Hematopoietic multipotent progenitor cell treated with erythropoietin and hydrocortisone succinate and interleukin-3 and kit ligand, for 8 days (in vitro differentiated cells): ENCODE data around the gene GRK3.
A peak's percentile ranks its signal among the peaks of the same experiment; 100 is the strongest.
"Not testable (repeated sequence)": the region's sequence is repeated elsewhere in the genome, so short reads cannot be mapped to it uniquely, and the experiment has no call there.

Experiments
- DNase-seq: peaks from one replicate; pipeline ENCODE4 v3.0.0-alpha.2; 2015

Gene GRK3

DNA sequence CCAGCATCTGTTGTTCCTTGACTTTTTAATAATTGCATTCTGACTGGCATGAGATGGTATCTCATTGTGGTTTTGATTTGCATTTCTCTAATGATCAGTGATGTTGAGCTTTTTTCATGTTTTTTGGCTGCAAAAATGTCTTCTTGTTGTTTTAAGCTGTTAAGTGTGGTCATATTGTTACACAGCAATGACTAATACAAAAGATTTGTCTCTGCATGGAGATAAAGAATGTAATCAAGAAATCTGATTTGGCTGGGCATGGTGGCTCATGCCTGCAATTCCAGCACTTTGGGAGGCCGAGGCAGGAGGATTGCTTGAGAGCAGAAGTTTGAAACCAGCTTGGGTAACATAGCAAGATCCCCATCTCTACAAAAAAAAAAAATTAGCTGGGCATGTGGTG lies 12.1 kb upstream of the GRK3 start:
- DNase-seq: not testable (repeated sequence)

- DNase-seq: no peak
These were observed 11.3 kb upstream of the GRK3 start for GRCh38 chr22:25553131-25553530.

DNA sequence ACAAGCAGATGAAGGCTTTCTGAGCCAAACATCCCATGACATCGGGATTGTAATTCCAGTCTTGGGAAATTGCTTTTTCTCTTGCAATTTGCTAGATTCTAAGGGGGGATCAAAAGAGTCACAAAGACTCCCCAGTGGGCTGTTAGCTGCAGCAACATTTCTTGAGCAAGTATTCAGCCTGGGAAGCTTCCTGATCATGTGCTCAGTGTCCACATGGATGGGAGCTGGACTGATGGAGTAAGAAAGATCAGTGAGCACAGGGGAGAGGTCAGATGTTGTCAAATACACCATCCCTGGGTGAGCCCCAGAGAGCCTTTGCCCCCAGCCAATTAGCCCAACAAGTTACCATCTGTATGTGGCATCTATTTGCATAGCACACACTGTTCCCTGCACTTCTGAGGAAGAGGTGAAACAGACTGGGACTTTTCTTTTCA lies 10.2 kb upstream of the GRK3 start:
- DNase-seq: no peak

DNA sequence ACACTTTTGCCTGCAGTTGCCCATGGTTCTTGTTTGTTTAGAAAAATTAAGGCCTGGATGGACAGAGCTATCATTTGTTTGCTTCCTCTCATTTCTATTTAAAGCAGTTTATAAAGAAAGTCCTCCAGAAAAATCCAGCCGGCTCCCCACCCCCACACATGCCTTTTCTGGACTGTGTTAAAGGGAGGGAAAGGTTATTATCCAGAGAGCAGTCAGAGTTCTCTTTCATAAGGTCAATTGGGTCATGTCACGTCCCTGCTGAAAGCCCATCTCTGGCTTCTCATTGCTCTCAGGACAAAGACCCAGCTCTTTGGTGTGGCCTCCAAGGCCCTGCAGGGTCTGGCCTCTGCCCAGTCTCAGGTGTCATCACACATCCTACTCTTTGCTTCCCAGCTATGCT lies 9.8 kb upstream of the GRK3 start:
- no peak for DNase-seq

GRCh38 chr22:25555586-25555985 lies 8.9 kb upstream of the GRK3 start:
- no peak for DNase-seq

- DNase-seq: no peak
These were observed 7.3 kb upstream of the GRK3 start for GRCh38 chr22:25557218-25557617.

DNA sequence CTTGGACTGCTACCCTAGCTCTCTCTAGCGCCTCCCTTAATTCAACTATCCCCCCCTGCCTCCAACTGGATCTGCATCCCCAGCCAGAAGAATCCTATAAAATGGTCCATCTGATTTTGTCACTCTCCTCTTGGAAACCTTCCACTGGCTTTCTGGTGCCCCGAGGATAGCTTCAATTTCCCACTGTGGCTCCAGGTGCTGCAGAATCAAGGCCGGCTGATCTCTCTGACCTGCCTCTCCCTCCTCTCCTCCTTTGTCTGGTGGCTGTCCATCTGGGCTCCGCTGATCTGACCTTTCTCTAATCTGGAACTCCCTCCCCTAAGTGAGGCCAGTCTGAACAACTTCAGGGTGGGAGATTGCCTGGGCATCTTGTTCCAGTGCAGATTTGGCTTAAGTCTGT lies 6.1 kb upstream of the GRK3 start:
- no peak for DNase-seq

DNA sequence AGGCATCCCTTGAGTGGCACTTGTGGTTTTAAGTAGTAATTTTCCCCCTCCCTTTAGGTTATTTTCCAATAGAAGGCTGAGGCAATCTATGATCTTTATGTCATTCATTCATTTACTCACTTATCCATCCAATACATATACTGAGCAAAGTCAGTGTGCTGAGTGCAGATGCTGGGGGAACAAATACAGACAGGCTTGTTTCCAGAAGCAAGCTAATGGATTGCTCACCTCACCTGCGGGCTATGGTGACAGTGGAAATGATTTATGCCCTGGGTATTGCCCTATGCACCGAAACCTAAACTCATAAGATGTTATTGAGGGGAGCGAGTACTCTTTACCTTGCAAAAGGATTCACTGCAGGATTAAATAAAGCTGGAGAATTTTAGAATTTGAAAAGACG lies 4.6 kb upstream of the GRK3 start:
- DNase-seq: not testable (repeated sequence)

DNA sequence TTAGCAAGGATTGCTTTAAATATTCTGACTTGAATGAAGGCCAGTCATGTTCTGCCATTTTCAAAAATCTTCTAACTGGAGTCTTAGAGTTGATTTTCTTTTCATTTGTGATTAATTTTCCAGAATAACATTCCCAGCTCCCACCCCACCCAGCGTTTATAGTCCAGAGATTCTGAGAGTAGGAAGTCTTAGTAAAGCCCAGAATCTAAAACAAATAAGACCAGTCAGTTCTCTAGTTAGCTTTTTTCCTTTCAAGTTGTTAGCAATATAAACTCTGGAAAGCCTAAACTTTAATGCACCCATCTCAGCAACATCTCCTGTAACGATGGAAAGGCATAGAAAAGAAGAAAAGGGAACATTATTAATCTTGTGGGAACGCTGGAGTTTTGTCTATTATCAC lies 3.3 kb upstream of the GRK3 start:
- DNase-seq: not testable (repeated sequence)

DNA sequence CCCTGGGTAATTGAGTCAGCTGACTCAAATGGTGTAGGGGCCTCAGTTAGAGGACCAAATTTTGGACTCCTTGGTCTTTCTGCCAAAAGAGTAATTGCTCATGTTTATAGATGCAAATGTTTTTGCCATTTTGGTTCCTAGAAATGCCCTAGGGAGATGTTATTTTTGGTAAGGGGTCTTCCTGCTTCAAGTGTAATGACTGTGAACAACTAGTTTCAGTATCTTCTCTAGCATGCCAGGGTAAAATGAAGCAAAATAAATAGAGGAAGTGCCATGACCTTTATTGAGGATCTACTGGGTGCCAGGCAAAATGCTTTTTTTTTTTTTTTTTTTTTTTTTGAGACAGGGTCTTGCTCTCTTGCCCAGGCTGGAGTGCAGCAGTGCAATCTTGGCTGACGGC lies 2.5 kb upstream of the GRK3 start:
- DNase-seq: not testable (repeated sequence)

DNA sequence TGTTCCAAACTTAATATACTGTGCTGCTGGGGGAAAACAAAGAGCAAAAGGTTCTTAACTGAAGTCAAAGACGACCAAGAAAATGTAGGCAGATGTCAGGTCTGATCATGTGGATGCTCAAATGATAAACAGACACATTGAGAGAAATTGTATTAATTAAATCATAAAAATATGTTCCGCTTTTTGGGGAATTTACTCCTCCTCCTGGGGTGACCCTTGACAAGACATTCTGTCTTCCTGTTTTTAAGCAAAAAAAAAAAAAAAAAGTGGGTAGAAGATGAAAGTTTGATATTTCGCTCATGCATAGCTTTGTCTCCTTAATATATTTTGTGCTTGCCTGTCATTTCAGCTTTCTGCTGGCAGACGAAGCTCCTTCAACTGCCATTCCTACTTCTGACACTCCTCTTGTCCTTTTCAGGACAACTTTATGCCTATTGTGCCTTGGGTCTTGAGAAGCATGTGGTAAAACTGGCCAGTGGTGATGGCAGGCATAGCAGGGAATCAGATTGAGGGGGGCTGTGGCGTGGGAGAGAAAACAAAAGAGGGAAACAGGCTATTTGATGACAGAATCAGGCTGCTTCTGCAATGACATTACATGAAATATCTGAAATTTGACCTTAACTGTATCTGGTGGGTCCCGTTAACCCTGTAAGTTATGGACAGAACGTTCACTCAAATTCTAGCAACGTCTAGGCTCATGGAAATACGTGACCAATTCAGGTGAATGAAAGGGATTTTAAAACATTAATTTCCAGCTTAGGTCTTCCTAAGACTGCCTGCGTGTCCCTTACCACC lies 1.3 kb upstream of the GRK3 start:
- DNase-seq: peak; percentile 19

- DNase-seq: no peak
These were observed 635 bp upstream of the GRK3 start for GRCh38 chr22:25563761-25564319.

GRCh38 chr22:25564979-25565677 lies 653 bp downstream of the GRK3 start:
- DNase-seq: no peak

DNA sequence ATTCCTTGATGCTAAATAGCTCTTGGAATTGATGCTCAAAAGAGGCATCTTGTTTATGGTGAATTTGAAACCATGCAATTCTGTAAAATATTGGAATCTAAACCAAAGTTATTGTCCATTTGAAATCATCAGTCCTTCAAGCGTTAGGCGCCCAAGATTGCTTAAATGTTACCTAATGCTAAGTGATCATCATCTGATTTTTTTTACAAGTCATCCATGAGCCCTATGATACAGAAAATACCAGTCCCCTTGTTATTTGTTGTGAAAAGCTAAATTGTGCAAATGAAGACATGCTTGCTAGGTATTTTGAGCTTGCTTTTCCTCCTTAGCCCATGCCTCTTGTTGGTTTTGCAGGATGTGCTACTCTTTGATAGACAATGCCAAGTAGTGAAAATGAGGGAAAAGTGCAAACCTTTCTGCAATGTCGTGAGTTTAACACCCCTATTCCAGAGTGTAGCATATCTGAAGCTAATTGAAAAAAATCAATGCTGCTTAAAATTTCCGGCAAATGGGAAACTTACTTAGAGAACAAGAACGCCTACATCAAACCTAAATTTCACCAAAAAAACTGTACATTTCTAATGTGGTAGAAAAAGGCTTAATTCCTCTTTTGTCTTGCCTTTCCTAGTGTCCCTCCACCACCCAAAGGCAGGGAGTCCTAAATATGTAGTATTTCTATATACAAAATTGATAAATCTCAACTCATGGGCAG lies 1.9 kb downstream of the GRK3 start:
- DNase-seq: no peak

- DNase-seq: no peak
These were observed 2.4 kb downstream of the GRK3 start for GRCh38 chr22:25566898-25567235.

DNA sequence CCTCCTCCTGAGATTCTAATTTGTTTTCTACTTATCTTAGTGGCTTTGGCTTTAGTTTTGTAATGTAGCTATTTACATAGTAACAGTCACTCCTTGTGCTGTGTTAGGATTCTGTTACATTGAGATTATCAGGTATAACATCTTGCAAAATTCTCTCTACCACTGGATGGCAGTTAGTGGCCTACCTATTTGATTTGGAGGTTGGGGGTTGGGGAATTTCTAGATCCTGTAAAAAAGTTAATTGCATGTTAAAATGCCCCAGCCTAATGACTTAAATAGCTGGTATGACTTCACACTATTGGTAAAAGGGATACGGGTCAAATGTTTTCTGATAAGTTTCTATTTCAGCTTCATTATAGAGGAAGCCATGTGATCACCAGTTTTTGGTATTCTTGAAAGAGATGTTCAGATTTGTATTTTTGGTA lies 2.8 kb downstream of the GRK3 start:
- DNase-seq: peak; percentile 73

GRCh38 chr22:25568066-25568465 lies 3.6 kb downstream of the GRK3 start:
- not testable (repeated sequence) for DNase-seq

DNA sequence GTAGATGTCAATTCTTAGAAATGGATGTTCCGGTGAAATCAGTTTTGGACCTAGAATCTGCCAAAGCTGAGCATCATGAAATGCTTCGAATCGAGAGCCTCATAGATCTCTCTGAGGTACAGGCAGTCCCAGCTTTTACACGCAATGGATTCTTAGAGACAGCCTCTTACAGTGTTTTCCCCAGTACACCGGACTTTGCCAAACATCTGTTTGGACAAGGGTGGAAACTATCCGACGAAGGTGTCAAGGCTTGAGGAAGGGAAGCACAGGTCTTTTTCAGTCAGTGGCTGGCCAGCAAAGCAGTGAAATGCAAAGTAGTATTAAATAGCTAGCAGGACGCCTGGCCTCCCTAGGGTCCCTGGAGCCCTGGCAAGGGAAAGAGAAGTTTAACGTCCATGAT lies 4.9 kb downstream of the GRK3 start:
- no peak for DNase-seq

DNA sequence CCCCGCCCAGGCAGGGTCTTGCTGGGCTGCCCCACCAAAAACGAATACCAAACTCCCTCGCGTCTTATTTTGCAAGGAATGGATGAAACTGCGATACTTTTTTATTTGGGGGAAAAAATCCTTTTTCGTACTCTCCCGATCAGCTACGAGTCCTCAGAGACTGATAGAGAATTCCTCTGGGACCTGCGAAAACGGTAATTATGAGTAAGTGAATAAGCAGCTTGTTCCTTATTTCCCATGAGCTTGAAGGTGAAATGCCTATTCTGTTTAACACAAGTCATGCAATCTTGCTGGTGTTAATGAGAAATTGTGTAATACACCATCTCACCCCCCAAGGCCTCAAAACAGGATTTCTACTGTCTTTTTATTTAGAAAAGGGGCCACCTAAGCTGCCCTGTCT lies 5.5 kb downstream of the GRK3 start:
- DNase-seq: no peak

DNA sequence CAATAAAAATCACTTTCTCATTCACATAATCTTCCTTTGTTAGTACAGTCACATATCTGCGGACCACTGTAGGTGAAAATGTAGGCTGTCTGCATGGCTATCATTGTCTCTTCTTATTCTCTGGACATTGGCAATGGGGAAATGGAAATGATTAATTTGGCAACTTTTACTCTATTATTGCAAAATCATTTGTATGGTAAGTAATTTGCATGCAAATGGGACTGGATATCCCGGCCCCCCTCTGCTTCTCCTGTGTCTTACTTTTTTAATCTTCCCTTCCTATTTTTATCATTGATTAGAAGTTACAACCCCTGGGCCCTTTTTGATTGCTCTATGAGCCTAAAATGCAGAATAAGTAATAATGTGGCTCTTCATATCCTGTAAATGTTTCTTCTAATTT lies 6.0 kb downstream of the GRK3 start:
- DNase-seq: no peak

GRCh38 chr22:25571969-25572707 lies 7.7 kb downstream of the GRK3 start:
- not testable (repeated sequence) for DNase-seq

- DNase-seq: no peak
These were observed 8.3 kb downstream of the GRK3 start for GRCh38 chr22:25572708-25573171.

GRCh38 chr22:25573841-25574240 lies 9.4 kb downstream of the GRK3 start:
- no peak for DNase-seq
